HG03095 (cell line): ENCODE results near the gene CCDC8.
"Not testable (repeated sequence)": the region's sequence is repeated elsewhere in the genome, so short reads cannot be mapped to it uniquely, and the experiment has no call there.

Source experiments
- ATAC-seq: cut with Tn5 transposase; IDR thresholded peaks from one replicate; pipeline ENCODE4 v1.9.1; 2021; ENCODE audit warnings: moderate library complexity; ENCODE audit not compliant: unreplicated experiment

CCDC8 gene

GRCh38 chr19:46404753-46405468 lies 8.5 kb downstream of the CCDC8 start:
- ATAC-seq, result no peak

DNA sequence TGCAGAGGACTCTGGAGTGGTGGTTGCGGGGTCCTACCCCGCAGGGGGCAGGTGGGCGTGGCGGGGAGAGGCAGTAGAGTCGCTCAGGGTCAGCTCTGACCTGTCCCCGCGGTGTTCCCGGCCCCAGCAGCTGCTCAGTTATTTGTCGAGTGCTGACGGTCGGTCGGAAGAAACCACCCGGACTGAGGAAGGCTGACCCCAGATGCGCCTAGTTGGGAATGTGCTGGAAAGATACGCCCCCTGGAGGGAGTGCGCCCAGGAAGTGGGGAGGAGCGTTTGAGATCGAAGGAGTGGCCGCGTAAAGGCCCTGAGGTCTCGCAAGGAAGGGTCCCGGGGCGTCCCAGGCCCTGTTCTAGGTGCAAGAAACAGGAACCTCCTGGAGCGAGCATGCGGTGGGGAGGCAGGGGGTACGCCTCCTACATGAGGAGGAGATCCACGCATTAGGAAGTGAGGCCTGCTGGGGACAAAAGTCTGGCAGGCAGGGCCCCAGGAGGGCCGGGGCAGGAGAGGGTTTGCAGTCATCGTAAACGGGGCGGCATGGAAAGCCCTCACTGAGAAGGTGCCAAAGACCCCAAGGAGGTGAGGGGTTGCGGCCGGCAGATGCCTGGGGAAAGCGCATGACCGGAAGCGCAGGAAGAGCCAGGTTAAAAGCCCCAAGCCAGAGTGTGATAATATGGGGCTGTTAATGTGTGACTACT lies 9.2 kb downstream of the CCDC8 start:
- no peak for ATAC-seq

- no peak for ATAC-seq
These were observed 10.6 kb downstream of the CCDC8 start for GRCh38 chr19:46402725-46403124.

DNA sequence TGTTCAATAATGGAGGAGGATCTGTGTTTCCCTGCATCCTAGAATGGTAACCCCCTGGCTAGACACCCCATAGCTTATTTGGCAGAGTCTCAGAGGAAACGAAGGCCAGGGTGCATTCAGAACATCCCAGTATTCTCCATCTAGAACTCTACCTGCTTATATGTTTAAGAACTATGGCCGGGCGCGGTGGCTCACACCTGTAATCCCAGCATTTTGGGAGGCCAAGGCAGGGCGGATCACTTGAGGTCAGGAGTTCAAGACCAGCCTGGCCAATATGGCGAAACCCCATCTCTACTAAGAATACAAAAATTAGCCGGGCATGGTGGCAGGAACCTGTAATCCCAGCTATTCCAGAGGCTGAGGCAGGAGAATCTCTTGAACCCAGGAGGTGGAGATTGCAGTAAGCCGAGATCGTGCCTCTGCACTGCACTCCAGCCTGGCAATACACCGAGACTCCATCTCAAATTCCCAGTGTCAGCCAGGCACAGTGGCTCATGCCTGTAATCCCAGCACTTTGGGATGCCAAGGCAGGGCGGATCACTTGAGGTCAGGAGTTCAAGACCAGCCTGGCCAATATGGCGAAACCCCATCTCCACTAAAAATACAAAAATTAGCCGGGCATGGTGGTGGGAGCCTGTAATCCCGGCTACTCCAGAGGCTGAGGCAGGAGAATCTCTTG lies 15.4 kb downstream of the CCDC8 start:
- ATAC-seq, result not testable (repeated sequence)

GRCh38 chr19:46394402-46394797 lies 19.0 kb downstream of the CCDC8 start:
- no peak for ATAC-seq

DNA sequence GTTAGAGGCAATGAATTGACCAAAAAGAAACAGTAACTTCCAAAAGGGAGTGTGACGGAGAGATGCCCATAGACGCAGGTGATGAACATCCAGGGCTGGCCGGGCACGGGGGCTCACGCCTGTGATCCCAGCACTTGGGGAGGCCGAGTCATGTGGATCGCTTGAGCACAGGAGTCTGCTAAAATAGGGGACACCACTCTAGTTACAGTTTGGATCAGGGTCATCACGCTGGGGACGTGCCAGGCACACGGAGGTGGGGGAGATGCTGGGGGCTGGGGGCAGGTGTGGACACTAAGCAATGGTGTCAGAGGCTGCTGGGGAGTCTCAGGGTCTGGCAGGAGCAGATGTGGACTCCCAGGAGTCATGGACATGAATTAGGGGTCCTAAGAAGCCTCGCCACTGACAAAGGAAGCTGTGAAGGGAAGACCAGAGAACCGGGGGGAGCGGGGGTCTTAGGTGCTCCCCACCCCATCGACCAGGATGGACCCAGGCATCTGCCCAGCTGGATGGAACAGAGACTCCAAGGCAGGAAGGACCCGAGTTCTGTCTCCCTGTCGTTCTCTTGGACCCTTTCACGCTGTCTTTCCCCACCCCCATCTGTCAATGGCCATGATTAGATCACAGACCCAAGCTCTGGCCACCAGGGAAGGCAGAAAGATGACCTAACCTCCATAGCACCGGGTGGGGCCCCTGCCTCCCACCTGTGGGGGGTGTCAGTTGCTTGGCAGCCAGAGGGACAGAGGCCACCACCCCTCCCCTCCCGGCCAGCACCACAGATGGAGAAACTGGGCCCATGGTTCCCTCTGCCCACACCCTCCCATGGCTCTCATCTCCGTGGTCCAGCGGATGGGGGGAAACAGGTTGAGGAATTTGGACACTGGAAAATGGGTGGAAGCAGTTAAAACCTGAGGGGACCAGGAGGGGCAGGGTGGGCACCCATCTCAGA lies 19.6 kb downstream of the CCDC8 start:
- no peak for ATAC-seq

GRCh38 chr19:46392837-46393236 lies 20.5 kb downstream of the CCDC8 start:
- ATAC-seq, result no peak

DNA sequence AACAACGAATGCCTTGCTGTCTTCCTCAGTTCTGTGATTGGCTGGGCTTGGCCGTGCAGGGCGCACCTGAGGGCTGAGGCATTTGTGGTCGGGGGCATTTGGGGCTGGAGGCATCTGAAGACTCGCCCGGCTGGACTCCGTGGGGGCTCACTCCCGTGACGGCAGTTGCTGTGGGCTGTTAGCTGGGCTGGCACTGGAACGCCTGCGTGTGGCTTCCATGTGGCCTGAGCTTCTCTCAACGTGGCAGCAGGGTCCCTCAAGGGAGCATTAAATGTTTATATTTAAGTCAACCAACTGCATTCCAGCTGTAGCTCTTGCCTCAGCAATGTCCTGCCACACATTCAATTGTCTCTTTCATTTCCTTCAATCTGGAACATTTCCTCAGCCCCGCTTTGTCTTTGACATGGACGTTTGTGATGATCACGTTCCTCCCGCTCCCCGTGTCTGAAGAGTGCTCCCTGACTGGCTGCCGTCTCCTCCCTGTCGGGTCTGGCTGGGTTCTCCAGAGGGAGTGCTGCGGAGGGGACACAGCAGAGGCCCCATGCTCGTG lies 21.0 kb downstream of the CCDC8 start:
- ATAC-seq, result no peak

- ATAC-seq, result no peak
These were observed 21.8 kb downstream of the CCDC8 start for GRCh38 chr19:46391296-46392251.

DNA sequence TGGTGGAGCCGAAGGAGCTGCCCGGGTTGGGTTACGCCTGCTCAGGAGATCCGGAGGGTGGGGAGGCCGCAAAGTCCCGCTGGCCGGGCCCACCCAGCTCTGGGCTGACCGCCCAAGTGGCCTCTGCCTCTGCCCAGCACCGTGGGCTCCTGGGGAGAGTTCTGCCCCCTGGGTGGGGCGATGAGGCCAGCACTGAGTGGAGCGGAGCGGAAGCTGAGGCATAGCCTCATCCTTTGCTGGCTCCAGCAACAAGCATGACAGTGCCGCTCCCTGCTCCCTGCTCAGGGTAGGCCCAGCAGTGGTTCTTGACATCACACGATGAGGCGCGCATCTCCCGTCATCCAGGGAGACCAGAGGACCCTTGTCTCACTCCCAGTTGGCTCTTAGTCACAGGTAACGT lies 22.5 kb downstream of the CCDC8 start:
- no peak for ATAC-seq

- ATAC-seq, result no peak
These were observed 23.1 kb downstream of the CCDC8 start for GRCh38 chr19:46390121-46390858.

GRCh38 chr19:46388311-46389095 lies 24.9 kb downstream of the CCDC8 start:
- no peak for ATAC-seq

GRCh38 chr19:46387713-46388130 lies 25.6 kb downstream of the CCDC8 start:
- no peak for ATAC-seq

DNA sequence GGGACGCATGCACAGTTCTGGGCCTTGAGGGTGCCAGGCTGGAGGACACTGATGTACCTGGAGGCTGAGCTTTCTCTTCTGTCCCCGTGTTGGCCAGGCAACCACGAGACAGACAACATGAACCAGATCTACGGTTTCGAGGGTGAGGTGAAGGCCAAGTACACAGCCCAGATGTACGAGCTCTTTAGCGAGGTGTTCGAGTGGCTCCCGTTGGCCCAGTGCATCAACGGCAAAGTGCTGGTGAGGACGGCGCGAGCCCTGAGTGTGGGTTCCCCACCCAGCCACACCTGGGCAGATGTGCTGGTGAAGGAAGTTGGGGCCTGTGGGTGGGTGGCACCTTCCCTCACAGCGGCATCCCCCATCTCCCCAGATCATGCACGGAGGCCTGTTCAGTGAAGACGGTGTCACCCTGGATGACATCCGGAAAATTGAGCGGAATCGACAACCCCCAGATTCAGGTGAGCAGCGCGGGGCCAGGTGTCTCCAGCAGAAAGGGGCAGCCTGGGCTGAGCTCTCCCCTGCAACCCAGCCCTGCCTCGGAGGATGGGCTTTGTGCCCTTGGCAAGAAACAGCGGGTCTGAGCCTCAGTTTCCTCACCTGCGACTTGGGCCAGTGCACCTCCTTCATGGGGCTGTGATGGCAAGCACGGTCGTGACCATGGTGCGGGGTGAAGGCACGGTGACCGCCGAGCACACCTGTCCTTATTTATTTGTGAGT lies 26.2 kb downstream of the CCDC8 start:
- no peak for ATAC-seq

DNA sequence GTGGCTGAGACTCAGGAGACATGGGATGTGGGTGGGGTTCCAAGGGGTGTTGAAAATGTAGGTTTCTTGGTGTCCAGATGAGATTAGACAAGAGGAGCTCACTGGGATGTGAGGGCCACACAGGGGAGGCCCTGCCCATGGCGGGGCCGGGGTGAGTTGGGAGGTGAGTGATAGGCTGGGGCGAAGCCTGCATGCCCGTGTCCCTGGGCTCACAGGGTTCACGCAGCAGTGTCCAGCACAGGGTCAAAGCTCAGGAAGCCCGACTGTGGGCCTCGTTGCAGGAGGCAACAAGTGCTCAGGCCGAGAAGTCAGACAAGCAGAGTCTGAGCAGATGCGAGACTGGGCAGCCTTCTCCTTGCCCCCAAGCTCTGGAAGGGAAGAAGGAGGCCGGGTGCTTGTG lies 27.2 kb downstream of the CCDC8 start:
- ATAC-seq, result no peak

DNA sequence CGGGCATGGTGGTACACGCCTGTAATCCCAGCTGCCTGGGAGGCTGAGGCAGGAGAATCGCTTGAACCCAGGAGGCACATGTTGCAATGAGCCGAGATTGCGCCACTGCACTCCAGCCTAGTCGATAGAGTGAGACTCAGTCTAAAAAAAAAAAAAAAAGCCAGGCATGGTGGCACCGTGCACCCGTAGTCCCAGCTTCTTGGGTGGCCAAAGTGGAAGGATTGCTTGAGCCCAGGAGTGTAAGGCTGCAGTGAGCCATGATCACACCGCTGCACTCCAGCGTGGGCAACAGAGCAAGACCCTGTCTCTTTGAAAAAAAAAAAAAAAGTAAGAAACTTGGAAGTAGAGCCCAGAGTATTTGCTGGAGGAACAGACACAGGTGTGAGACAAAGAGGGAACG lies 27.7 kb downstream of the CCDC8 start:
- no peak for ATAC-seq

GRCh38 chr19:46384396-46384795 lies 29.0 kb downstream of the CCDC8 start:
- no peak for ATAC-seq
